Right lobe of liver (tissue), 6 donors: Measurements from ENCODE around the gene SMPD3. TPM values are rescaled to one million over a fixed set of nuclear protein-coding genes. Genes with fewer than 3 reads are reported as not detected.

Experiments used
- ATAC-seq, 4 donors: fragments of 200-7000 bp; cut with Tn5 transposase; one replicate each; pipeline ENCODE4 v1.9.1; 2020; ENCODE audit warnings: mild to moderate bottlenecking in 4 of 4, moderate library complexity in 4 of 4
- DNase-seq, 3 donors: peaks; one replicate each; pipeline ENCODE4 v3.0.0-alpha.2; 2020
- H3K27ac ChIP-seq, 3 donors: fragments of 200-600 bp; one replicate each; pipeline ENCODE4 v1.8.0; 2022
- H3K27me3 ChIP-seq, 2 donors: fragments of 200-600 bp; one replicate each; pipeline ENCODE4 v1.8.0; 2022
- H3K36me3 ChIP-seq, 4 donors: fragments of 200-600 bp; sonication (generic) in 1 of 4; one replicate each; pipeline versions ENCODE4 v1.5.1 to v1.8.0; 2017 to 2022; ENCODE audit warnings: control low read depth in 1 of 4
- H3K4me1 ChIP-seq, 4 donors: fragments of 200-600 bp; sonication (generic) in 1 of 4; one replicate each; pipeline versions ENCODE4 v1.5.1 to v1.8.0; 2017 to 2022; ENCODE audit warnings: control low read depth in 1 of 4
- H3K4me3 ChIP-seq, 3 donors: fragments of 200-600 bp; one replicate each; pipeline ENCODE4 v1.8.0; 2022
- H3K9me3 ChIP-seq, 4 donors: fragments of 200-600 bp; sonication (generic) in 1 of 4; one replicate each; pipeline versions ENCODE4 v1.5.1 to v1.8.0; 2017 to 2022; ENCODE audit warnings: control low read depth in 1 of 4
- CTCF ChIP-seq, 4 donors: fragments of 200-600 bp in 3 of 4; fragments of 450-650 bp in 1 of 4; IDR thresholded peaks; one replicate each; pipeline versions ENCODE4 v1.5.1 to v1.8.0; 2016 to 2022; ENCODE audit warnings: antibody characterized with exemption in 4 of 4, mild to moderate bottlenecking in 2 of 4
- POLR2A ChIP-seq: fragments of 450-650 bp; IDR thresholded peaks from one replicate; pipeline ENCODE4 v1.6.1; 2017; ENCODE audit warnings: antibody characterized with exemption, mild to moderate bottlenecking
- WGBS: methylation state at CpG from one replicate; pipeline ENCODE4 v1.1.6; 2018; ENCODE audit warnings: low coverage, low lambda C conversion rate; ENCODE audit not compliant: insufficient coverage; ENCODE audit errors: missing lambda C conversion rate; 5-methylcytosine and 5-hydroxymethylcytosine counted together
- intact Hi-C, 2 donors: fragments of 100-400 bp; cut with DNase I; formaldehyde crosslinking; loops; one replicate each; pipeline versions ENCODE4 v1.11.2 to v1.14.1; 2022
- total RNA-seq, 6 experiments: library from RNA; depleted of rRNA in 2 of 6; stranded (reverse); fragments of >200 nt in 2 of 6; fragmentation: NEBNext Ultra II Directional in 3 of 6; extraction: Animal tissue kit (Norgen Biotek cat#: 25700) in 3 of 6; gene quantifications; one replicate each; pipeline versions ENCODE4 v1.1.0 to v1.2.4, GENCODE V29; 2016 to 2023
- donor health status: DM: no; HTN: yes; CAD: no.
- donor health status: DM: no; HTN: no; CAD: no.
- donor health status: DM: no; HTN: no; CAD: no.
- donor health status: DM: no; HTN: yes; CAD: no.
- donor health status: DM: no; HTN: yes; CAD: no.

SMPD3 gene
- total RNA-seq, 6 experiments from 2014 or later: 0.18 to 27.2 (median 5.0) TPM

- no peaks in the 10 kb centered on the region for H3K4me1 ChIP-seq
- intact Hi-C loops: no loop called here
- no peak overlapping the region for H3K27ac ChIP-seq
- H3K36me3 ChIP-seq: no peaks in the 10 kb centered on the region
- no peaks in the 10 kb centered on the region for H3K9me3 ChIP-seq
- WGBS: 60% methylated on average over 5 of the region's 5 CpGs
- no peak for ATAC-seq
- H3K4me3 ChIP-seq: no peak overlapping the region
- no peaks in the 10 kb centered on the region for H3K27me3 ChIP-seq
- no peak for TF ChIP-seq CTCF (IDR thresholded peaks at IDR 0.05)
- TF ChIP-seq POLR2A: no peak
- DNase-seq: no peak
Measured at GRCh38 chr16:68454920-68455435, 6.7 kb upstream of the SMPD3 start.

- H3K36me3 ChIP-seq: no peaks in the 10 kb centered on the region
- WGBS: 84% methylated on average over 2 of the region's 2 CpGs
- no peak for DNase-seq
- TF ChIP-seq CTCF (IDR thresholded peaks at IDR 0.05) (no peak), POLR2A (no peak)
- no peaks in the 10 kb centered on the region for H3K9me3 ChIP-seq
- intact Hi-C loops: no loop called here
- no peak overlapping the region for H3K4me3 ChIP-seq
- ATAC-seq: no peak
- no peaks in the 10 kb centered on the region for H3K27me3 ChIP-seq
- H3K27ac ChIP-seq: no peak overlapping the region
- no peaks in the 10 kb centered on the region for H3K4me1 ChIP-seq
Measured at GRCh38 chr16:68453816-68454215, 5.5 kb upstream of the SMPD3 start.

- Histone ChIP-seq H3K4me1 (peaks cover 0 to 10% (median 5%) of the 10 kb centered on the region in 4 donors), H3K9me3 (no peaks in the 10 kb centered on the region), H3K4me3 (no peak overlapping the region), H3K36me3 (no peaks in the 10 kb centered on the region), H3K27me3 (no peaks in the 10 kb centered on the region), H3K27ac (no peak overlapping the region)
- intact Hi-C loops: no loop called here
- TF ChIP-seq CTCF (IDR thresholded peaks at IDR 0.05) (no peak), POLR2A (no peak)
- no peak for ATAC-seq
- WGBS: 33% methylated on average over 1 of the region's 1 CpG
- DNase-seq: no peak
Measured at GRCh38 chr16:68452176-68452575, 3.9 kb upstream of the SMPD3 start.

GRCh38 chr16:68451676-68452075 lies 3.4 kb upstream of the SMPD3 start:
- H3K4me3 ChIP-seq: no peak overlapping the region
- TF ChIP-seq CTCF (IDR thresholded peaks at IDR 0.05): no peak
- 78% methylated on average over 1 of the region's 1 CpG for WGBS

More at GRCh38 chr16:68451676-68452075, 3.4 kb upstream of the SMPD3 start:
- no peaks in the 10 kb centered on the region for H3K36me3 ChIP-seq
- DNase-seq (no peak), ATAC-seq (no peak)
- no peaks in the 10 kb centered on the region for H3K27me3 ChIP-seq
- H3K9me3 ChIP-seq: no peaks in the 10 kb centered on the region
- intact Hi-C loops: no loop called here
- H3K4me1 ChIP-seq: peaks cover 0 to 11% (median 5%) of the 10 kb centered on the region in 4 donors
- no peak overlapping the region for H3K27ac ChIP-seq
